ENCODE measurements around the gene FAM181A. TPM values are rescaled to one million over a fixed set of nuclear protein-coding genes. Genes with fewer than 3 reads are reported as not detected.
A peak's percentile ranks its signal among the peaks of the same experiment; 100 is the strongest.

FAM181A gene
- total RNA-seq, 2 donors from 2014 or later: not detected

- no peaks in the 10 kb centered on the region for H3K36me3 ChIP-seq (replicated peaks in 1 of 2; ENCODE audit: insufficient read depth in 1 of 2, low read depth in 2 of 2)
- ATAC-seq: no peak
- H3K4me1 ChIP-seq: peaks cover 10% of the 10 kb centered on the region
- H3K9me3 ChIP-seq: no peaks in the 10 kb centered on the region
- no peak for DNase-seq
- intact Hi-C loops (cut with DNase I): no loop called here
- WGBS, 2 donors: 91 to 93% methylated on average over 8 of the region's 8 CpGs
- H3K4me3 ChIP-seq: no peak overlapping the region
- no peaks in the 10 kb centered on the region for H3K27me3 ChIP-seq
- H3K27ac ChIP-seq: no peak overlapping the region
- TF ChIP-seq POLR2A (IDR thresholded peaks at IDR 0.05): no peak
- TF ChIP-seq, protein P1, sequence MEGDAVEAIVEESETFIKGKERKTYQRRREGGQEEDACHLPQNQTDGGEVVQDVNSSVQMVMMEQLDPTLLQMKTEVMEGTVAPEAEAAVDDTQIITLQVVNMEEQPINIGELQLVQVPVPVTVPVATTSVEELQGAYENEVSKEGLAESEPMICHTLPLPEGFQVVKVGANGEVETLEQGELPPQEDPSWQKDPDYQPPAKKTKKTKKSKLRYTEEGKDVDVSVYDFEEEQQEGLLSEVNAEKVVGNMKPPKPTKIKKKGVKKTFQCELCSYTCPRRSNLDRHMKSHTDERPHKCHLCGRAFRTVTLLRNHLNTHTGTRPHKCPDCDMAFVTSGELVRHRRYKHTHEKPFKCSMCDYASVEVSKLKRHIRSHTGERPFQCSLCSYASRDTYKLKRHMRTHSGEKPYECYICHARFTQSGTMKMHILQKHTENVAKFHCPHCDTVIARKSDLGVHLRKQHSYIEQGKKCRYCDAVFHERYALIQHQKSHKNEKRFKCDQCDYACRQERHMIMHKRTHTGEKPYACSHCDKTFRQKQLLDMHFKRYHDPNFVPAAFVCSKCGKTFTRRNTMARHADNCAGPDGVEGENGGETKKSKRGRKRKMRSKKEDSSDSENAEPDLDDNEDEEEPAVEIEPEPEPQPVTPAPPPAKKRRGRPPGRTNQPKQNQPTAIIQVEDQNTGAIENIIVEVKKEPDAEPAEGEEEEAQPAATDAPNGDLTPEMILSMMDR (IDR thresholded peaks at IDR 0.05): no peak
Observed at GRCh38 chr14:93961620-93962019, 34.5 kb downstream of the FAM181A start.

- Histone ChIP-seq H3K27ac (no peak overlapping the region), H3K27me3 (no peaks in the 10 kb centered on the region), H3K4me3 (no peak overlapping the region), H3K9me3 (no peaks in the 10 kb centered on the region), H3K4me1 (peaks cover 10% of the 10 kb centered on the region), H3K36me3 (replicated peaks in 1 of 2; ENCODE audit: insufficient read depth in 1 of 2, low read depth in 2 of 2) (no peaks in the 10 kb centered on the region)
- DNase-seq: peak in 1 of 4 donors; percentile 40
- intact Hi-C loops (cut with DNase I): no loop called here
- WGBS, 2 donors: 53 to 61% methylated on average over 13 to 16 of the region's 16 CpGs
- TF ChIP-seq, protein P1 (IDR thresholded peaks at IDR 0.05): no peak
- no peak for TF ChIP-seq POLR2A (IDR thresholded peaks at IDR 0.05)
- no peak for ATAC-seq
Observed at GRCh38 chr14:93962701-93963601, 35.8 kb downstream of the FAM181A start.

DNA sequence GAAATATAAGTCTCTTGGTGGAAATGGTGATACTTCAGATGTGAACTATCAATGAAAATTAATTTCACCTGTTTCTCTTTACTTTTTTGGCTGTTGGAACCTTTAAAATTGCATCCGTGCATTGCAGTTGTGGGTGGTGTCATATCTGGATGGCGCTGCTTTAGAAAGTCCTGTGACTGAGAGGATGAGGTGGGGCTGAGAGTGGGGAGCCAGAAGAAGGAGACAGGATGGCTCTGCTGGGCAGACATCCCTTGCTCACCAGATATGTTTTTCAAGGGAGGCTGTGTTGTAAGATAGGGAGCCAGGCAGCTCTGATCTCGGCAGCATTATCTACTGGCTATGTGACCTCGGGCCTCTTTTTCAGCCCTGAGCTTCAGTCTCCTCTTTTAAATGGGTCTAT lies 36.5 kb downstream of the FAM181A start:
- intact Hi-C loops (cut with DNase I): no loop called here
- Histone ChIP-seq H3K27me3 (no peaks in the 10 kb centered on the region), H3K27ac (no peak overlapping the region), H3K4me1 (peaks cover 8% of the 10 kb centered on the region), H3K36me3 (replicated peaks in 1 of 2; ENCODE audit: insufficient read depth in 1 of 2, low read depth in 2 of 2) (no peaks in the 10 kb centered on the region), H3K4me3 (no peak overlapping the region), H3K9me3 (no peaks in the 10 kb centered on the region)
- ATAC-seq (no peak), DNase-seq (no peak)
- TF ChIP-seq, protein P1 (IDR thresholded peaks at IDR 0.05): no peak
- no peak for TF ChIP-seq POLR2A (IDR thresholded peaks at IDR 0.05)
- 75 to 80% methylated on average over 4 of the region's 4 CpGs for WGBS, 2 donors

DNA sequence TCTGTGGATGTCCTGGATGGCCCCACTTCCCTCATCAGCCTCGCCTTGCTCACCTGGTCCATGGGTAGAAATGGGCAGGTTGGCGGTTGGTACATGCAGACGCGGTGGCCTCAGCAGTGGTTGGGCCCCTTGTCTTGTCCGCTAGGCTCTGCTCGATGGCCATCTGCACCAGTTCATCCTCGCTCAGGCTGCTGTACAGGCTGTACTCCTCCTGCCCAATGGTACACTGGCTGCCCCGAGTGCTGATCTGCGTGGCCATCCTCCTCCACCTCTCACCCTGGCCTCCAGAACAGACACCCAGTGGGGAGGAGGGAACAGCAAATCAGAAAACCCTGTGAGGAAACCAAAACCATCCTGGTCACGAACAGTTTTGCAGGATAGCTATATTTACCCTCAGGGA lies 37.1 kb downstream of the FAM181A start:
- ATAC-seq (no peak), DNase-seq (no peak)
- no peak overlapping the region for H3K4me3 ChIP-seq
- no peak overlapping the region for H3K27ac ChIP-seq
- no peaks in the 10 kb centered on the region for H3K27me3 ChIP-seq
- no peaks in the 10 kb centered on the region for H3K9me3 ChIP-seq
- TF ChIP-seq POLR2A (IDR thresholded peaks at IDR 0.05): no peak
- TF ChIP-seq, protein P1 (IDR thresholded peaks at IDR 0.05): no peak
- peaks cover 2% of the 10 kb centered on the region for H3K4me1 ChIP-seq
- 93 to 97% methylated on average over 10 of the region's 10 CpGs for WGBS, 2 donors
- no peaks in the 10 kb centered on the region for H3K36me3 ChIP-seq (replicated peaks in 1 of 2; ENCODE audit: insufficient read depth in 1 of 2, low read depth in 2 of 2)
- intact Hi-C loops (cut with DNase I): no loop called here

Data from body of pancreas (tissue), 4 donors.